Upper lobe of left lung (tissue), 6 donors: ENCODE data around the gene NANS. TPM values are rescaled to one million over a fixed set of nuclear protein-coding genes. Genes with fewer than 3 reads are reported as not detected.
"Not testable (repeated sequence)": the region's sequence is repeated elsewhere in the genome, so short reads cannot be mapped to it uniquely, and the experiment has no call there.

Source experiments
- ATAC-seq, 2 donors: fragments of 200-7000 bp; cut with Tn5 transposase; one replicate each; pipeline ENCODE4 v1.9.1; 2022; ENCODE audit warnings: mild to moderate bottlenecking in 2 of 2, moderate library complexity in 2 of 2; ENCODE audit not compliant: low FRiP score in 2 of 2
- DNase-seq, 2 donors: peaks; one replicate each; pipeline ENCODE4 v3.0.0-alpha.2; 2019 to 2020
- H3K27ac ChIP-seq, 4 donors: fragments of 200-600 bp; sonication (generic); one replicate each; pipeline ENCODE4 v1.5.1; 2016 to 2019
- H3K27me3 ChIP-seq, 4 donors: fragments of 200-600 bp; sonication (generic); one replicate each; pipeline ENCODE4 v1.5.1; 2017 to 2019
- H3K36me3 ChIP-seq, 4 donors: fragments of 200-600 bp; sonication (generic); one replicate each; pipeline ENCODE4 v1.5.1; 2016 to 2019
- H3K4me1 ChIP-seq, 4 donors: fragments of 200-600 bp; sonication (generic); one replicate each; pipeline ENCODE4 v1.5.1; 2018 to 2019
- H3K4me3 ChIP-seq, 4 donors: fragments of 200-600 bp; sonication (generic); one replicate each; pipeline ENCODE4 v1.5.1; 2017 to 2019; ENCODE audit warnings: mild to moderate bottlenecking in 2 of 4, moderate library complexity in 1 of 4
- H3K9me3 ChIP-seq, 4 donors: fragments of 200-600 bp; sonication (generic); one replicate each; pipeline ENCODE4 v1.5.1; 2018 to 2019
- EP300 ChIP-seq, 4 donors: sonication (generic); formaldehyde crosslinking; IDR thresholded peaks; one replicate each; pipeline ENCODE4 v1.5.1; 2017; ENCODE audit warnings: antibody characterized with exemption in 4 of 4, control low read depth in 2 of 4
- POLR2A ChIP-seq, 4 donors: fragments of 450-650 bp; IDR thresholded peaks; one replicate each; pipeline ENCODE4 v1.5.1; 2016 to 2017; ENCODE audit warnings: antibody characterized with exemption in 4 of 4, mild to moderate bottlenecking in 2 of 4
- POLR2AphosphoS5 ChIP-seq, 2 donors: sonication (generic); formaldehyde crosslinking; IDR thresholded peaks; one replicate each; pipeline ENCODE4 v1.5.1; 2017; ENCODE audit warnings: antibody characterized with exemption in 2 of 2
- WGBS, 2 donors: methylation state at CpG; one replicate each; pipeline ENCODE4 v1.1.5; 2017 to 2018; 5-methylcytosine and 5-hydroxymethylcytosine counted together
- total RNA-seq, 6 donors: library from RNA; depleted of rRNA in 4 of 6; stranded (reverse); fragments of >200 nt in 4 of 6; gene quantifications; one replicate each; pipeline versions ENCODE4 v1.1.0 to v1.2.1, GENCODE V29; 2016 to 2021
- TF ChIP-seq, protein P1 (sequence below), 6 experiments: fragments of 450-650 bp in 4 of 6; fragments of 200-600 bp in 2 of 6; sonication (generic) in 2 of 6; IDR thresholded peaks; one replicate each; pipeline ENCODE4 v1.5.1; 2016 to 2019; ENCODE audit warnings: antibody characterized with exemption in 6 of 6
- donor health status: DM: no; HTN: no; CAD: no; lungs with moderate emphysema.
- donor health status: DM: no; HTN: yes; CAD: no; lungs with severe emphysema.

The NANS gene
- total RNA-seq, 6 donors from 2014 or later = 41.4 to 75.5 (median 60.7) TPM

- peaks cover 25 to 45% (median 33%) of the 10 kb centered on the region in 4 donors for H3K4me1 ChIP-seq
Measured at GRCh38 chr9:98118640-98119601, 62.4 kb downstream of the NANS start, which contains the start of gene TRIM14. Gene TRIM14, minus strand, starts transcription at chr9:98119222. Its CDS starts 34 bp downstream, at chr9:98119188.

DNA sequence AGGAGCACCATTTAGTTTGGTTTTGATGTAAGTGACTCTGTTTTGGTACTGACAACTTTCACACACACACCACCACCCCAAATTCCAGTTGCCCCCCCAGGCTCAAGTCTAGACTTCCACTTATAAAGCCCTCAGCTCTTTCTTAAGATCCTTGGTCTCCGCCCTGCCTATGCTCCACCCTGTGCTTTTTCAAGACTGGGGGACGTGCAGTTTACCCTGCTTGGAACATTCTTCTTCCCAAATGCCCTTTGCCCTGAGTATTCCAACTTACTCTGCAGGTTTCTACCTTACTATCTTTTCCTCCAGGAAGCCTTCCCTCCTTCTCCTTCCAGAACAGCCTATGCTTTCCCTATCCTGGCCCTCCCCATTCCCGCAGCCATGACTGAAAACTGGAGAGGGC, 63.9 kb downstream of the NANS start:
- no peaks in the 10 kb centered on the region for H3K27me3 ChIP-seq
- H3K4me1 ChIP-seq = peaks cover 25 to 45% (median 33%) of the 10 kb centered on the region in 4 donors
- peak overlapping the region; percentile 68 to 87 (median 81) for H3K27ac ChIP-seq
- ATAC-seq (peak; percentile 16 to 29), DNase-seq (peak in 1 of 2 donors; percentile 40)
- whole genome bisulfite sequencing, 2 donors = 33 to 47% methylated on average over 3 of the region's 3 CpGs
- TF ChIP-seq POLR2AphosphoS5 (IDR thresholded peaks at IDR 0.05) = no peak
- no peak for TF ChIP-seq POLR2A (IDR thresholded peaks at IDR 0.05)
- TF ChIP-seq, protein P1, sequence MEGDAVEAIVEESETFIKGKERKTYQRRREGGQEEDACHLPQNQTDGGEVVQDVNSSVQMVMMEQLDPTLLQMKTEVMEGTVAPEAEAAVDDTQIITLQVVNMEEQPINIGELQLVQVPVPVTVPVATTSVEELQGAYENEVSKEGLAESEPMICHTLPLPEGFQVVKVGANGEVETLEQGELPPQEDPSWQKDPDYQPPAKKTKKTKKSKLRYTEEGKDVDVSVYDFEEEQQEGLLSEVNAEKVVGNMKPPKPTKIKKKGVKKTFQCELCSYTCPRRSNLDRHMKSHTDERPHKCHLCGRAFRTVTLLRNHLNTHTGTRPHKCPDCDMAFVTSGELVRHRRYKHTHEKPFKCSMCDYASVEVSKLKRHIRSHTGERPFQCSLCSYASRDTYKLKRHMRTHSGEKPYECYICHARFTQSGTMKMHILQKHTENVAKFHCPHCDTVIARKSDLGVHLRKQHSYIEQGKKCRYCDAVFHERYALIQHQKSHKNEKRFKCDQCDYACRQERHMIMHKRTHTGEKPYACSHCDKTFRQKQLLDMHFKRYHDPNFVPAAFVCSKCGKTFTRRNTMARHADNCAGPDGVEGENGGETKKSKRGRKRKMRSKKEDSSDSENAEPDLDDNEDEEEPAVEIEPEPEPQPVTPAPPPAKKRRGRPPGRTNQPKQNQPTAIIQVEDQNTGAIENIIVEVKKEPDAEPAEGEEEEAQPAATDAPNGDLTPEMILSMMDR (IDR thresholded peaks at IDR 0.05) = no peak
- TF ChIP-seq EP300 (IDR thresholded peaks at IDR 0.05) = no peak
- no peaks in the 10 kb centered on the region for H3K9me3 ChIP-seq
- H3K36me3 ChIP-seq = no peaks in the 10 kb centered on the region
- no peak overlapping the region for H3K4me3 ChIP-seq

More at GRCh38 chr9:98118640-98119601, 62.4 kb downstream of the NANS start, which contains the start of gene TRIM14:
- Histone ChIP-seq H3K4me3 (peak within 1 kb of the TSS; percentile 67 to 85 (median 79)), H3K27me3 (no peaks in the 10 kb centered on the region), H3K9me3 (no peaks in the 10 kb centered on the region), H3K27ac (peak within 1 kb of the TSS; percentile 76 to 88 (median 86)), H3K36me3 (no peaks in the 10 kb centered on the region)
- ATAC-seq (peak; percentile 83 to 88), DNase-seq (peak; percentile 75 to 94)
- peak in 1 of 2 donors; percentile 22 for TF ChIP-seq POLR2AphosphoS5 (IDR thresholded peaks at IDR 0.05)
- TF ChIP-seq, protein P1 (IDR thresholded peaks at IDR 0.05) = peak in 2 of 6 experiments; percentile 13 to 33
- peak in 1 of 4 donors; percentile 73 for TF ChIP-seq POLR2A (IDR thresholded peaks at IDR 0.05)
- TF ChIP-seq EP300 (IDR thresholded peaks at IDR 0.05) = no peak
- 9 to 25% methylated on average over 20 to 26 of the region's 71 CpGs for WGBS, 2 donors

- H3K4me3 ChIP-seq = no peak overlapping the region
- peak in 1 of 2 donors; percentile 53 for DNase-seq
- ATAC-seq = no peak
- no peaks in the 10 kb centered on the region for H3K27me3 ChIP-seq
- no peaks in the 10 kb centered on the region for H3K36me3 ChIP-seq
- no peaks in the 10 kb centered on the region for H3K9me3 ChIP-seq
- peaks cover 25 to 45% (median 33%) of the 10 kb centered on the region in 4 donors for H3K4me1 ChIP-seq
- TF ChIP-seq POLR2AphosphoS5 (IDR thresholded peaks at IDR 0.05) = no peak
- TF ChIP-seq, protein P1 (IDR thresholded peaks at IDR 0.05) = peak in 1 of 6 experiments; percentile 12
- peak overlapping the region; percentile 37 to 87 (median 81) for H3K27ac ChIP-seq
- WGBS, 2 donors = 10 to 11% methylated on average over 3 of the region's 3 CpGs
Measured at GRCh38 chr9:98121058-98121457, 64.5 kb downstream of the NANS start.

DNA sequence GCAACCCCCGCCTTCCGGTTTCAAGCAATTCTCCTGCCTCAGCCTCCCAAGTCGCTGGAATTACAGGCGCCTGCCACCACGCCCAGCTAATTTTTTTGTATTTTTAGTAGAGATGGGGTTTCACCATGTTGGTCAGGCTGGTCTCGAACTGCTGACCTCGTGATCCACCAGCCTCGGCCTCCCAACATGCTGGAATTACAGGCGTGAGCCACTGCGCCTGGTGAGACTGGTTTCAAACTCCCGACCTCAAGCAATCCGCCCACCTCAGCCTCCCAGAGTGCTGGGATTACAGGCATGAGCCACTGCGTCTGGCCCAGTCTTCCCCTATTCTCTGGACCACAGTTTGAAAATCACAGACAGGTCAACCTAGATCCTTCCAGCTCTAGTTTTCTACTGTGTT, 67.6 kb downstream of the NANS start:
- H3K36me3 ChIP-seq = peaks cover 0 to 13% (median 3%) of the 10 kb centered on the region in 4 donors
- not testable (repeated sequence) for ATAC-seq, H3K27ac ChIP-seq, H3K9me3 ChIP-seq, H3K4me3 ChIP-seq, H3K27me3 ChIP-seq
- 94 to 95% methylated on average over 13 of the region's 13 CpGs for WGBS, 2 donors
- DNase-seq = peak in 1 of 2 donors; percentile 24
- peaks cover 16 to 29% (median 22%) of the 10 kb centered on the region in 4 donors for H3K4me1 ChIP-seq

- 94 to 95% methylated on average over 12 to 15 of the region's 15 CpGs for WGBS, 2 donors
- no peak for DNase-seq
- Histone ChIP-seq H3K4me3 (no peak overlapping the region), H3K27me3 (no peaks in the 10 kb centered on the region), H3K27ac (no peak overlapping the region), H3K4me1 (peaks cover 16 to 23% (median 20%) of the 10 kb centered on the region in 4 donors), H3K9me3 (no peaks in the 10 kb centered on the region), H3K36me3 (peaks cover 0 to 13% (median 3%) of the 10 kb centered on the region in 4 donors)
- TF ChIP-seq, protein P1 (IDR thresholded peaks at IDR 0.05) = no peak
- TF ChIP-seq POLR2AphosphoS5 (IDR thresholded peaks at IDR 0.05) (no peak), POLR2A (IDR thresholded peaks at IDR 0.05) (no peak), EP300 (IDR thresholded peaks at IDR 0.05) (no peak)
- ATAC-seq = no peak
Measured at GRCh38 chr9:98124637-98125426, 68.3 kb downstream of the NANS start.
